CD4-positive, alpha-beta T cell (primary cell): ENCODE measurements around the gene TUBGCP2. TPM values are rescaled to one million over a fixed set of nuclear protein-coding genes. Genes with fewer than 3 reads are reported as not detected.

ENCODE experiments used
- ATAC-seq: fragments of 200-7000 bp; cut with Tn5 transposase; one replicate; pipeline ENCODE4 v1.10.0; 2022; ENCODE audit warnings: mild to moderate bottlenecking; ENCODE audit not compliant: poor library complexity
- CTCF ChIA-PET: fragments of 350-600 bp; sonication (Branson Sonifier 250); formaldehyde crosslinking; loops from one replicate; lab custom pipeline; 2021; ENCODE audit warnings: antibody characterized with exemption, inconsistent platforms; lab: Charles Lee
- POLR2A ChIA-PET: fragments of 350-600 bp; sonication (Branson Sonifier 250); formaldehyde crosslinking; loops from one replicate; lab custom pipeline; 2021; ENCODE audit warnings: antibody characterized with exemption, inconsistent platforms; lab: Charles Lee
- DNase-seq, 14 experiments: peaks; one replicate each; pipeline ENCODE4 v3.0.0-alpha.2; 2013 to 2020; ENCODE audit warnings: mixed read lengths in 2 of 14
- H3K27ac ChIP-seq, 2 donors: one replicate each; pipeline versions ENCODE4 v1.5.1 to v1.7.0; 2013; ENCODE audit warnings: low read length in 2 of 2, low read depth in 1 of 2, mild to moderate bottlenecking in 1 of 2
- H3K27me3 ChIP-seq, 2 experiments: 1 replicate in 1 of 2; 2 replicates in 1 of 2; pipeline versions ENCODE4 v1.6.1 to v1.7.0; 2013; ENCODE audit warnings: low read length in 2 of 2, control low read depth in 1 of 2, mild to moderate bottlenecking in 1 of 2, moderate library complexity in 1 of 2; ENCODE audit not compliant: insufficient read depth in 2 of 2, control insufficient read depth in 1 of 2
- H3K36me3 ChIP-seq: one replicate; pipeline ENCODE4 v1.6.1; 2013; ENCODE audit warnings: low read length, control low read depth; ENCODE audit not compliant: insufficient read depth
- H3K4me1 ChIP-seq: one replicate; pipeline ENCODE4 v1.6.1; 2013; ENCODE audit warnings: low read length, control low read depth; ENCODE audit not compliant: insufficient read depth
- H3K4me3 ChIP-seq: one replicate; pipeline ENCODE4 v1.5.1; 2013; ENCODE audit warnings: mild to moderate bottlenecking, low read length, moderate library complexity
- H3K9me3 ChIP-seq, 2 experiments: 1 replicate in 1 of 2; 2 replicates in 1 of 2; pipeline versions ENCODE4 v1.6.1 to v1.7.0; 2013; ENCODE audit warnings: low read length in 2 of 2, mild to moderate bottlenecking in 2 of 2, control low read depth in 1 of 2, moderate library complexity in 1 of 2; ENCODE audit not compliant: control insufficient read depth in 1 of 2, insufficient read depth in 1 of 2
- H3K27ac Mint-ChIP-seq: one replicate; pipeline ENCODE4 v1.8.0; 2020; ENCODE audit warnings: mixed read lengths
- H3K27me3 Mint-ChIP-seq: one replicate; pipeline ENCODE4 v1.8.0; 2021; ENCODE audit warnings: mixed read lengths
- H3K36me3 Mint-ChIP-seq: one replicate; pipeline ENCODE4 v1.8.0; 2021; ENCODE audit warnings: low read depth, mixed read lengths
- H3K4me1 Mint-ChIP-seq: one replicate; pipeline ENCODE4 v1.8.0; 2021; ENCODE audit warnings: low read depth, mixed read lengths
- H3K4me3 Mint-ChIP-seq: one replicate; pipeline ENCODE4 v1.8.0; 2020; ENCODE audit warnings: mild to moderate bottlenecking, mixed read lengths
- H3K9me3 Mint-ChIP-seq: one replicate; pipeline ENCODE4 v1.8.0; 2020; ENCODE audit warnings: mixed read lengths
- CTCF ChIP-seq: fragments of 200-600 bp; IDR thresholded peaks from one replicate; pipeline ENCODE4 v1.8.0; 2022; ENCODE audit warnings: antibody characterized with exemption, mild to moderate bottlenecking
- intact Hi-C, 2 experiments: fragments of 100-400 bp; cut with DNase I in 1 of 2; cut with micrococcal nuclease in 1 of 2; formaldehyde crosslinking; loops; one replicate each; pipeline versions ENCODE4 v1.15.1 to v1.9.0; 2023 to 2025; cut with DNase I, micrococcal nuclease
- total RNA-seq, 174 experiments: library from RNA in 2 of 174; stranded (reverse) in 2 of 174; gene quantifications; one replicate each; pipeline ENCODE4 v1.2.3 and lab custom pipeline; 2021 to 2026

Gene TUBGCP2
- total RNA-seq, 2 experiments from 2014 or later = 89.3 to 94.2 TPM

GRCh38 chr10:133298466-133298865 lies 10.2 kb downstream of the TUBGCP2 start:
- Histone ChIP-seq H3K36me3 (peaks cover 88% of the 10 kb centered on the region), H3K4me3 (no peak overlapping the region), H3K27me3 (no peaks in the 10 kb centered on the region), H3K4me1 (peaks cover 4% of the 10 kb centered on the region), H3K9me3 (no peaks in the 10 kb centered on the region), H3K27ac (no peak overlapping the region)
- Mint-ChIP-seq H3K27ac (no peak overlapping the region), H3K36me3 (peaks cover 85% of the 10 kb centered on the region), H3K4me3 (no peak overlapping the region), H3K27me3 (no peaks in the 10 kb centered on the region), H3K9me3 (no peaks in the 10 kb centered on the region), H3K4me1 (no peaks in the 10 kb centered on the region)
- POLR2A ChIA-PET = no interaction called here
- CTCF ChIA-PET = interaction anchor here (1.8 kb wide), 1 partner anchor 10 kb away, joined by 4 read pairs; no protein-coding TSS in a partner anchor
- no peak for TF ChIP-seq CTCF
- ATAC-seq = no peak
- intact Hi-C loops = no loop called here
- DNase-seq = no peak

- Histone ChIP-seq H3K27ac (no peak overlapping the region), H3K4me3 (no peak overlapping the region), H3K9me3 (no peaks in the 10 kb centered on the region), H3K27me3 (no peaks in the 10 kb centered on the region), H3K36me3 (peaks cover 94% of the 10 kb centered on the region), H3K4me1 (peaks cover 4% of the 10 kb centered on the region)
- no peaks in the 10 kb centered on the region for H3K27me3 Mint-ChIP-seq
- DNase-seq (no peak), ATAC-seq (no peak)
- H3K36me3 Mint-ChIP-seq = peaks cover 79% of the 10 kb centered on the region
- no peaks in the 10 kb centered on the region for H3K9me3 Mint-ChIP-seq
- intact Hi-C loops = loop anchor here in 1 of 2 experiments (2.0 kb wide), 1 partner anchor 19 kb away; no protein-coding TSS in a partner anchor
- POLR2A ChIA-PET = no interaction called here
- TF ChIP-seq CTCF = no peak
- H3K4me1 Mint-ChIP-seq = no peaks in the 10 kb centered on the region
- CTCF ChIA-PET = no interaction called here
- H3K4me3 Mint-ChIP-seq = no peak overlapping the region
- no peak overlapping the region for H3K27ac Mint-ChIP-seq
Observed at GRCh38 chr10:133297504-133297903, 11.2 kb downstream of the TUBGCP2 start.

DNA sequence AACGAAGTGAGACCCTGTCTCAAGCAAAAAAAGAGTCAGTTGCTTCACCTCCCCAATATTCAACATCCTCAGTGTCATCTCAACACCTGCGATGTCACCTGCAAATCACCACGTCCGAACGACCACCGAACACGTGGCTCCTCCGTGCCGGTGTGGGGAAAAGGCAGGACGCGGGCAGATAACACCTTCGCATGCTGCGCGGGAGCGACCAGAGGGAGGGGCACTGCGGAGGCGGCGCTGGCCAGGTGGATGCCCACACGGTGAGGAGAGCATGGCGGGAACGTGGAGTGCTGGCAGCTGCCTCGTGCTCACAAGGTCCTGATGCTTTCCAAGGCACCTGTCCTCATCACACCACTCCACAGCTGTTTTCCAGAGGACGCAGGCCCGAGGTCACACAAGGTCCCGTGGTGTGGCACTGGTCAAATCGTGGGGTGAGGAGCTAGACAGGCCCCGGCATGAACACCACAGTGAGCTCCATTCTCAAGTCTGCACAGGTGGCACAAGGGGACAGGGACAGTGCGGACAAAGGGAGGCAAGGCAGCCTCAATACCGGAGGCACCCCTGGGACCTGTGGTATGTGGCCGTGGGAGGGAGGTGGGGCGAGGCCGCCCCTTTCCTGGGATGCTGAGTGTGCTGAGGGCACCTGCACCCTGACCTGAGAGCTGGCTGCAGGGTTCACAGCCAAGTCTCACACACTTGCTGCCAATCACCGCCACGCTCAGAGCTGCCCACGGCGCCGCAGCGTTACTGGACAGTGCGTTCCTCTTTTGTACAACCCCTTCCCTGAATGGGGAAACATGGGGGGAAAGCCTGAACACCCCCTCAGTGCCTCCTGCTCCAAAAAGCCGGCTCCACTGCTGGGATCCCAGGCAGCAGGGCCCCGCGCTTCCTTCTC lies 13.0 kb downstream of the TUBGCP2 start:
- no peak overlapping the region for H3K27ac ChIP-seq
- no peaks in the 10 kb centered on the region for H3K27me3 ChIP-seq
- Mint-ChIP-seq H3K4me1 (no peaks in the 10 kb centered on the region), H3K36me3 (peaks cover 73% of the 10 kb centered on the region), H3K4me3 (no peak overlapping the region), H3K9me3 (no peaks in the 10 kb centered on the region), H3K27ac (no peak overlapping the region), H3K27me3 (no peaks in the 10 kb centered on the region)
- no peak for DNase-seq
- no peaks in the 10 kb centered on the region for H3K9me3 ChIP-seq
- TF ChIP-seq CTCF = no peak
- H3K36me3 ChIP-seq = peaks cover 85% of the 10 kb centered on the region
- no peak for ATAC-seq
- POLR2A ChIA-PET = no interaction called here
- no peak overlapping the region for H3K4me3 ChIP-seq
- intact Hi-C loops = loop anchor here in 1 of 2 experiments (2.0 kb wide), 1 partner anchor 17 kb away; no protein-coding TSS in a partner anchor
- CTCF ChIA-PET = no interaction called here
- peaks cover 4% of the 10 kb centered on the region for H3K4me1 ChIP-seq
